ENCODE data around the gene TXNIP.
"Not testable (repeated sequence)": the region's sequence is repeated elsewhere in the genome, so short reads cannot be mapped to it uniquely, and the experiment has no call there.

The TXNIP gene

GRCh38 chr1:145996433-145997015 lies at the start of gene TXNIP:
Gene TXNIP (minus strand): TSS chr1:145996579. CDS start chr1:145996266, 313 bp downstream.
- DNase-seq, result peak; percentile 77 to 100 (median 98)

- DNase-seq, result peak in 8 of 58 donors; percentile 5 to 52 (median 22)
These were observed 43.4 kb upstream of the TXNIP start for GRCh38 chr1:146039844-146040194.

DNA sequence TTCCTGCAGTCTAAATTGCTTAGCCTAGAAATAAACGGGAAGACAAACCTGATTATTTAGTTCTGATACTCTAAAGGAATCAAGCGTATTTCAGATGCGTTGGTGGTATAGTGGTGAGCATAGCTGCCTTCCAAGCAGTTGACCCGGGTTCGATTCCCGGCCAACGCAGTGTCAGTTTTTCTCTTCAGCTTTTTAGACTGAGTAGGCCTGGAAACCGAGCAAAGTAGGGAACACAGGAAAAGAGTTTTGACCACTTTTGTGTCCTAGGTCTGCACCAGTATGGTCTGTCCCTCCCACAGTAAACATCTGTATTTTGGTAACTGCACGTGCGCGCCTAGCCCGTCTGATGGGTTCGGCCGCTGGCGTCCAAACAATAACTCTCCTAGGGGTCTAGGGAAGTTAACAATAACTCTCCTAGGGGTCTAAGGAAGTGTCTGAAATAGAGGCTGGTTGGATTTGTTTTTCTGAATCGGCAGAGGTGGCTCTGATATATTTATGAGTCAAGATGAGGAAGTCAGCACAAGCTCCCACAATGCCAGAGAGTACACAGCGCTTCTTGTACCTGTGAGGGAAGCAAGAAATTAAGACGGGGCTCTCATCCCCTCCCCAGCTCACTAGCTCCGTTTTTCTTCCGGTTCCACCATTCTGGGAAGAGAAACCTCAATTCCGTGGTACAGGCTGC lies 40.7 kb upstream of the TXNIP start:
- DNase-seq, result peak in 56 of 58 donors; percentile 9 to 92 (median 66)

DNA sequence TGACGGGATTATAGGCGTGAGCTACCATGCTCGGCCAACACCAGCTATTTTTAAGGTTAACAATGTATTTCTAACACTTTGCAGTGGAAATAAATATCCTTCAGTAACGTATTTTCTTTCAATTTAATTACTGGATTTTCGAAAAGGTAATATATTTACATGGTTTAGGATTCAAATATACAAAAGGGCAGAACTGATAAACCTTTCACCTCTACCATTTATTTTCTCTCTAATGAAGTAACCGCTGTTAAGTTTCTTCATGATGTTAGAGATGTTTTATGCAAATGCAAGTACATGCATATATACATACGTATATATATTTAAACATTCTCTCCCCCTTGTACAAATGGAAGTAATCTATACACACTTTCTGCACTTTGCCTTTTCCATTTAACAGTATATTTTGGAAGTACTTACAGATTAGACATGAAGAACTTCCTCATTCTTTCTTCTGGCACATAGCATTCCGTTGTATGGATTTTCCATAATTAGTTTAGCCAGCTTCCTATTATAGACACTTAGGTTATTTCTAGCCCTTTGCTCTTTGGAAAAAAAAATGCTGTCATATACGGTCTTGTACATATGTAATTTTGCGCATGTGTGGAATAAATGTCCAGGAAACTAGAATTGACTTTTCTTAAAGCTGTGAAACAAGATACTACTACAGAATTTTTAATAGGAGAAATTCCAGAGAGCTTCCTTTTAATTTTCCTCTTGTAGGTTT lies 40.0 kb upstream of the TXNIP start:
- DNase-seq, result no peak

GRCh38 chr1:146035048-146035423 lies 38.7 kb upstream of the TXNIP start:
- DNase-seq, result peak in 1 of 58 donors; percentile 31

GRCh38 chr1:146032631-146033219 lies 36.3 kb upstream of the TXNIP start:
- DNase-seq, result peak in 2 of 58 donors; percentile 21 to 52

- peak in 4 of 58 donors; percentile 14 to 40 (median 20) for DNase-seq
These were observed 35.1 kb upstream of the TXNIP start for GRCh38 chr1:146031476-146031875.

DNA sequence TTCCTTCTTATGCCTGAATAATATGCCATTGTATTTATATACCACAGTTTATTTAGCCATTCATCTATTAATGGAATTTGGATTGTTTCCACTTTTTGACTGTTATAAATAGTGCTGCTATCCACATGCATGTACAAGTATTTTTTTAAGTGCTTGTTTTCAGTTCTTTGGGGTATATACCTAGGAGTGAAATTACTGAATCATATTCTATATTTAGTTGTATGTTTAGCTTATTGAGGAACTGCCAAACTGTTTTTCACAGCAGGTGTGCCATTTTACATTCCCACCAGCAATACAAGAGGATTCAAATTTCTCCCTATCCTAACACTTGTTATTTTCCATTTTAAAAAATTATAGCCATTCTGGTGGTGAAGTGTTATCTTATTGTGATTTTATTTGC lies 32.7 kb upstream of the TXNIP start:
- DNase-seq, result no peak

GRCh38 chr1:146026650-146027049 lies 30.3 kb upstream of the TXNIP start:
- DNase-seq, result not testable (repeated sequence)

- DNase-seq, result not testable (repeated sequence)
These were observed 29.6 kb upstream of the TXNIP start for GRCh38 chr1:146025787-146026495.

DNA sequence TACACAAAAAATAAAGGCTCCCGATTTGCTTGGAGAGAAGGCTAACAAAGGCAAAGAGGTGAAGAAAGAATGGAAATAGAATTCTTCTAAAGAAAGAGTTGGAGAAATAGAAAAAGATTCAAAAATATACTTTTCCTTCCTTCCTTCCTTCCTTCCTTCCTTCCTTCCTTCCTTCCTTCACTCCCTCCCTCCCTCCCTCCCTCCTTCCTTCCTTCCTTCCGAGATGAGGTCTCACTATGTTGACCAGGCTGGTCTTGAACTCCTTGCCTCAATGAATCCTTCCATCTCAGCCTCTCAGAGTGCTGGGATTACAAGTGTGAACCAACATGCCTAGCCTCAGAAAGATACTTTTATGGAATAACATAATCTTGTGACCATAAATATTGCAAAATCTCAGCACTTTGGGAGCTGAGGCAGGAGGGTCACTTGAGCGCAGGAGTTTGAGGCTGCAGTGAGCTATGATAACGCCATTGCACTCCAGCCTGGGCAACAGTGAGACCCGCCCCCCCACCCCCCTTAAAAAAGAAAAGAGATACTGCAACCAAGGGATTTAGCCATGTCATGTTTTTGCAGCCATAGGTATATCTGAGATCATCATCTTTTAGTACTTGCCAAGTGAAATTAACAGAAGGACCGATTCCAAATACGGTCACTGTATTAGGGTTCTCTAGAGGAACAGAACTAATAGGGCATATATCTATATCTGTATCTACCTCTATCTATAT lies 26.2 kb upstream of the TXNIP start:
- no peak for DNase-seq

- no peak for DNase-seq
These were observed 25.4 kb upstream of the TXNIP start, which contains the start of gene HJV for GRCh38 chr1:146021622-146022402. Gene HJV (minus strand): TSS chr1:146021735. CDS start chr1:146020231, 1,504 bp downstream.

DNA sequence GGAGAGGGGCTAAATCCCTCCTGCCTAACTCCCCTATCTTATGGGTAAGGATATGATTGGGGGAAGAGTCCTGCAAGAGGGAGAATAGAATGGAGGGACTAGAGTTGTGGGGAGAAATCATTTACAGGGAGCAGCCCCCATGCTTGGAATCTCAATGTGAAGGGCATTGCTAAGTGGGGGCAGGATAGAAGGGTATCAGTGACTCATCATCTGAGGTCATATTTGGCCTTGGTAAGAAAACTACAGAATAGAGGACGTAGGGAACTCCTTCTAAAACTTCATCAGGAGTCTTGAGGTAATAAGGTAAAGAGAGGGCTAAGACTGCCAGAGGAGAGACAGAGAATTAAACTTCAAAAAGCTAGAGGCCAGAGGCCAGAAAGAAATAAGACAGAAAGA lies 24.7 kb upstream of the TXNIP start:
- no peak for DNase-seq

DNA sequence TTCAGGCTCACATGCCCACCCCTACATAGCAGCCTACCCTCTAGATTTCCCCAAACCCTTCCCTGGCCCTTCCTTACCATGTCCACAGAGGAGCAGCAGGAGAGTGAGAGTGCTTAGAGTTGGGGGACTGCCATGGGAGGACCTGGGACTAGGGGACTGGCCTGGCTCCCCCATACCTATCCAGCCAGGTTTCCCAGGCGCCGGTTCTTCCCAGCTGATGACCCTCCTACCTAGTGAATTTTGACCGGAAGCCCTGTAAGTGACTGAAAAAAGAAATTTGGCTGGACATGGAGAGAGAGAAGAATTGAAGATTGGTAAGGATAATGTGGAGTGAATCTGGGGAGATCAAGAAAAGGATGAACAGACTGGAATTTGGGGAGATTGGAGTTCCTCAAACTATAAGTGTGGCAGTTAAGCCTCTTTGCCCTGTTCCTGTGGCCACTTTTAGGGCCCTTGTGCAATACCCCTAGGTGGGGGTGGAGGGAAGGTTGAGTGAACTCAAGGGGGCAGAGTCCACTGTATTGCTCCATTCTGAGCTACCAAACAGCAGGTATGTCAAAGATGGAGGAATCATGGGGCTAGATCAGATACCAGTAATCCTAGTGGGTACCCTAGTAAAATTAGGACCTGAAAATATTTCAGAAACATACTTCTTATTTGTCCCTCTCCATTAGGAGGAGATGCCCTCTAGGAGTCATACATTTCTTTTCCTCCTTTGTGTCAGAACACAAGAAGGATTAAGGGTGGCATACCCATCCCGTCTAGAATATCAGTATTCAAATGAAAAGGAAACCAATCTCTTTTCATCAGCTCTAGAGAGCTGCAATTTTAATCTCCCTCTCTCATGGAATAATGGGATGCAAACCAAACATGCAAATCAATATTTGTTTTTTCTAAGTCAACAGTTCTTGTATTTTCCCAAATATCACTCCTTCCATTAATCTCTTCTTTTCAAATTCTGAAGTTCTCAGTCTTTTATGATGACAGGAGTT lies 24.0 kb upstream of the TXNIP start:
- DNase-seq, result no peak

DNA sequence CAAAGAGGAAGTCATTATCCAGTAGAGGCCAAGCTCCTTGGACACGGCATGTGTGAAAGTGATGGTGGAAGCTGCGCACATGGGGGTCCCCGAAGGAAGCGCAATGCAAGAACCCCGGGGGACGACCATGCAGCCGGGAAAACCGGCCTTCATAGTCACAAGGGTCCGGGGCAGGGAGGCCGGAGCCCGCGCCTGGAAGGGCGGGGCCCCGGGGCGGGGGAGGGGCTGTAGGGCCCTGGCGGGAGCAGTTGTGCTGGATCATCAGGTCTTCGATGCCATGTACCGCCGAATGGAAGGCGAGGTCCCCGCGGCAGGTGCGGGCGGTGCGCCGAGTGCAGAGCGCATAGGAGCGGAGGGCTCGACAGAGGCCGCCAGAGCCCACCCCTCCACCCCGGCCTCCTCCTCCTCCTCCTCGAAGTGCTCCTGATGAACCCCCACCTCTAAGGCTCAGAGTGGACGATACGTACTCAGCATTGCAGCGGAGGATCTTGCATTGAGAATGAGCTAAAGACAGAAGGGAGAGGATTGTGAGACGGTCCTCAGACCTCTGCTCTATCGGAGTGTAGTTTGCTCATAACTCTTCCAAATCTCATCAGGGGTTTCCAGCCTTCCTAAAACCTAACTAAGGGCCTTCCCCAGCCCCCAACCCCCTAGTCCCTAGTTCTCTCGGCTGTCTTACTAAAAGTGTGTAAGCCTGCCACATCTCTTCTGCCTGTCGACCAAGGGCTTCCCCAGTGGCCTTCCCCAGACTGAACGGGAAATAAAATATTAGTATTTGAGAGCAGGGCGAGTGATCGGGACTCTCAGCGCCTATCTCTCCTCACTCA lies 23.1 kb upstream of the TXNIP start:
- no peak for DNase-seq

- DNase-seq, result no peak
These were observed 20.5 kb upstream of the TXNIP start for GRCh38 chr1:146016891-146017290.

- no peak for DNase-seq
These were observed 17.2 kb upstream of the TXNIP start for GRCh38 chr1:146013559-146013922.
